ENCODE measurements around the gene COL24A1.

DNA sequence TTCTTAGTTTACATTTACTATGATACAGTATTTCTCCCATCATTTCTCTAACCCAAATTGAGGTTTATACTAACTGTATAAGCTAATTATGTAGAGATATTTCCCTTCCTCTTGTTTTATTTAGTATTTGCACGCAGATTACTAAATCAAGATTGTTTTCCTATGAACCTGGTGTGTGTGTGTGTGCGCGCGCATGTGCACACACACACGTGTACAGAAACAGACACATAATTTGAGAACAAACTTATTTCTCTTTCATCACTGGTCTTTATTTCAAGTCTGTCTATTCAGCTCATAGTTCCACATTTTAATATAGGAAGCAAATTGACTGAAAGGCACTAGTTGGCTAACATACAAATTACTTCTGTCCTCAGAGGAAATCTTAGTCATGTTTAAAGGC, 19.7 kb upstream of the COL24A1 start:
- TF ChIP-seq, protein P1, sequence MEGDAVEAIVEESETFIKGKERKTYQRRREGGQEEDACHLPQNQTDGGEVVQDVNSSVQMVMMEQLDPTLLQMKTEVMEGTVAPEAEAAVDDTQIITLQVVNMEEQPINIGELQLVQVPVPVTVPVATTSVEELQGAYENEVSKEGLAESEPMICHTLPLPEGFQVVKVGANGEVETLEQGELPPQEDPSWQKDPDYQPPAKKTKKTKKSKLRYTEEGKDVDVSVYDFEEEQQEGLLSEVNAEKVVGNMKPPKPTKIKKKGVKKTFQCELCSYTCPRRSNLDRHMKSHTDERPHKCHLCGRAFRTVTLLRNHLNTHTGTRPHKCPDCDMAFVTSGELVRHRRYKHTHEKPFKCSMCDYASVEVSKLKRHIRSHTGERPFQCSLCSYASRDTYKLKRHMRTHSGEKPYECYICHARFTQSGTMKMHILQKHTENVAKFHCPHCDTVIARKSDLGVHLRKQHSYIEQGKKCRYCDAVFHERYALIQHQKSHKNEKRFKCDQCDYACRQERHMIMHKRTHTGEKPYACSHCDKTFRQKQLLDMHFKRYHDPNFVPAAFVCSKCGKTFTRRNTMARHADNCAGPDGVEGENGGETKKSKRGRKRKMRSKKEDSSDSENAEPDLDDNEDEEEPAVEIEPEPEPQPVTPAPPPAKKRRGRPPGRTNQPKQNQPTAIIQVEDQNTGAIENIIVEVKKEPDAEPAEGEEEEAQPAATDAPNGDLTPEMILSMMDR (IDR thresholded peaks at IDR 0.05), result no peak
- no peak for TF ChIP-seq POLR2A (IDR thresholded peaks at IDR 0.05)
- TF ChIP-seq POLR2AphosphoS5 (IDR thresholded peaks at IDR 0.05), result no peak

All from breast epithelium (tissue), 3 donors.